HG03139 (cell line): ENCODE measurements around the gene GAK.

Source experiments
- ATAC-seq: cut with Tn5 transposase; IDR thresholded peaks from one replicate; pipeline ENCODE4 v1.9.1; 2021; ENCODE audit not compliant: unreplicated experiment

GAK gene

DNA sequence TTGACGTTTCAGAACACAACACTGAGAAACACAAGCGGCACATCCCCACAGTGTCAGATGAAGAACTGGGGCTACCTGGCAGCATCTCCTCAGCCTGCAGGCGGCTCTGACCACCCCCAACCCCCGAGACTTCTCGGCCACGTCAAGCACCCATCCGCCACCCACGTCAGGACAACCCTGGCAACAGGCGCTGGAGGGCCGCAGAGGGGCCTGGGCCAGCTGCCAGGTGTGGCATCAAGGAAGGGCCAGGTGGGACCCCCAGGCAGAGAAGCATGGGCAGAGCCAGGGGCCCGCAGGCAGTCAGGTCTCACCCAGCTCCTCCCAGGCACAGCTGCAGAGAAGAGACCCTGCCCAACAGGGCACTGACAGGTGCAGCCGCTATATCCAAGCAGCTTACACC is 22.3 kb downstream of the GAK start:
- ATAC-seq = no peak

- ATAC-seq = no peak
These were observed 23.0 kb downstream of the GAK start for GRCh38 chr4:909131-909571.

GRCh38 chr4:907691-908425 is 24.3 kb downstream of the GAK start:
- ATAC-seq = no peak

- ATAC-seq = no peak
These were observed 25.1 kb downstream of the GAK start for GRCh38 chr4:907103-907400.

DNA sequence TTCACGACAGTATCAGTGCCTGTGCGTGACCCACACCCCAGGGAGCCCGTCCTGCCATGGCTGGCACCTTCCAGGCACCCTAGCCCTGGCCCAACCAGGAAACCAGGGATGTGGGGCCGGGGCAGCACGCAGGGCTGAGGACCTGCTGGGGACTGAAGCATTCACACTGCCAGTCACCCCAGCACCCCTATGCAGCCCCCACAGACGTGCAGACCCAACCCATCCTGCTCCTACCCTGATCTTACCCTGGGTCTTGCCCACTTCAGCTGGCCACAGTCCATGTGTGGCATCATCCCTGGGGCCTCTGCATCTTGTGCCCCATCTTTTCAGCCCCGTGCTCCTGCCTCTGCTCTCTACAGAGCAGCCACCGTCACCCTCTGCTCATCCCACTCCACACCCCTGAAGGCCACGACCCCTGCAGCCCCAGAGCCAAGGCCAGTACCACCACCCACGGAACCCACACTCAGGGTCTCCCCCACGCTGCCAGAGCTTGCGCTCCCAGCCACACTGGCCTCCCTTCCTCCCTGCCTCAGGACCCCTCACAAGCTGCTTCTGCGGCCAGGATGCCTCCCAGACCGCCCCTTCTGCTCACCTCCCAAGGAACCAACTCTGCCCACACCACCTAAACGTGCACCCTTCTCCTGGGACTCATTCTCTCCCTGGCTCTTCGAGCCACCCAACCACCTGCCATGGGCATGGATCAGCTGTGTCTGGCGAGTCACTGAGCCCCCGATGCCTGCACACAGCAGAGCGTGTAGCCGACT is 25.6 kb downstream of the GAK start:
- ATAC-seq = no peak

- ATAC-seq = no peak
These were observed 26.4 kb downstream of the GAK start for GRCh38 chr4:905485-906338.

GRCh38 chr4:903066-904046 is 28.8 kb downstream of the GAK start:
- no peak for ATAC-seq

DNA sequence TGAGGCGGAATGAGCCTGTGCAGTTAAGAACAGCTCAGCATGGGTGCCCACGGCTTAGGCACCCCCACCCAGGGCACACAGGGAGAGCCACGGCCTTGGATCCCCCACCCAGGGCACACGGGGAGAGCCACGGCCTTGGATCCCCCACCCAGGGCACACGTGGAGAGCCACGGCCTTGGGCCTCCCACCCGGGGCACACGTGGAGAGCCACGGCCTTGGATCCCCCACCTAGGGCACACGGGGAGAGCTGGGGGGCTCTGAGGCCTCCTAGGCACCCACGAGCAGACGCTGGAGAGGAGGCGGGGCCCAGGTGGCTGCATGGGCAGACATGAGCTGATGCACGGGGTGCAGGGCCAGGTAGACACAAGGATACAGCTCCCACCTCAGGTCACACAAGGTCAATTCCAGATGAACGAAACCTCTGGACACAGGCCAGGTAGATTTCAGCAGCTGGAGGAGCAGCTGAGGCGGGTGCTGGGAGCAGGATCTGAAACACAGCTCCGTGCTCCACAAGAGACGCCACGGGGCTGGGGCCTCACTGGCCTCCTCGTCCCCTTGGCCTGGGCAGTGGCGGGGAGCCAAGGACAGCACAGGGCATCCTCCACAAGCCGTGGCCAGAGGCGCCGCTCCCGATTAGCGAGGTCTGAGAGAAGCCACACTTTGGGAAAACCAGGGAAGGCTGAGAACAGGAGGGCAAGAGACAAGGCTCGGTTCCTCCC is 30.8 kb downstream of the GAK start:
- no peak for ATAC-seq

GRCh38 chr4:900721-901120 is 31.4 kb downstream of the GAK start:
- ATAC-seq = no peak

DNA sequence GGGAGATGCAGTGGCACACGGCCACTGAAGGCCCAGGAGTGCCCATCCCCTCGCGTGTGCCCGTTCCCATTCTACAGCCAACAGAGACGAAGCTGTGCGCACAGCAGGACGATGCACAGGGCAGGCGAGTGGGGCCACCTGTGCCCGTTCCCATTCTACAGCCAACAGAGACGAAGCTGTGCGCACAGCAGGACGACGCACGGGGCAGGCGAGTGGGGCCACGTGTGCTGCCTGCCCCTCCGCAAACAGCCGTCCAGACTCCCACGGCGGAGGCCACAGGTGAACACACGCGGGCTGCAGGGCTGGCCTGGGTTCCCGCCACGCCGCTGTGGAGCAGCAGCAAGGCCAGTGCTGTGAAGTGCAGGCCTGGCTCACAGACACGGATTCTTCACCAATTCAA is 32.0 kb downstream of the GAK start:
- no peak for ATAC-seq

- ATAC-seq = no peak
These were observed 32.6 kb downstream of the GAK start for GRCh38 chr4:899556-899906.

DNA sequence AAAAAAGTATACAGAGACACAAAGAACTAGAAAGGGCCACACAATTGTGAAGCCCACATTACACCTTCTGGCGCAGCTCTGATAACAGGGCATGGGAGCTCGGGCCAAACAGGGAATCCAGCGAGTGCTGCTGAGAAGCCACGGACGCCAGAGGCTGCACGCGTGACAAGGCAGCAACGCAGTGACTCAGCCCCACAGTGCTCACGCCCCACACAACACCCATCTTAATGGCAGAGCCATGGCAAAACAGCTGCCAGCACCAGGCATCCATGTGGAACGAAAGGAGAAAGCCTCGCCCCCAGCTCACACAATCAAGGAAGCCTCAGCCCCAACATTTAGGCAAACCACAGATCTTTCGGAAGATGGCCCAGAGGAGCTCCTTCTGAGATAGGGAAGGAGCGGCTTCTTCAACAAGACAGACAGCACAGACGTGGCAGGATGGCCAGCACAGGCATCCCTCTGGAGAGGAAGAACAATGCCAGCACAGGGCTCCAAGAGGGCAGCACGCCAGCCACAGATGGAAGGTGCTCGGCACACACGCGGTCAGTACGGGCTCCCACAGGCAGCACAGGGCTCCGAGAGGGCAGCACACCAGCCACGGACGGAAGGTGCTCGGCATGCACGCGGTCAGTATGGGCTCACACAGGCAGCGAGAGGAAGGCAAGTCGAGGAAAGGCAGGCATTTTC is 33.1 kb downstream of the GAK start:
- ATAC-seq = no peak

DNA sequence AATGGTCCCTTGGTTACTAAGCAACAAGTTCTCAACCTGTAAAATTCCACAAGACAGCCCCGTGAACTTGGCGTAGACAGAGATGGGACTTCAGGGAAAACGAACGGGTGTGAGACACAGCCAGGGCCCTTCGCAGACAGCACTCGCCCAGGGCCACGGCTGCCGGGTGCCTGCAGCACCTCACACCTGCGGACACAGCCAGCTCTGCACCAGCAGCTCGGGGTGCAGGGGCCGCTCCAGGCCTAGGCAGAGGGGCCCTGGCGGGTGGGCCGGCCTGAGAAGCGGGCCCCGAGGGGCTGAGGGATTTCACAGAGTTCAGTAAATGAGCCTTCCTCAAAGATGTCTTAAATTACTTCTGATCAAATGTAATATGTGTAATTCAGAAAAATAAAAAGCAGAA is 34.0 kb downstream of the GAK start:
- no peak for ATAC-seq

GRCh38 chr4:896630-897029 is 35.5 kb downstream of the GAK start:
- ATAC-seq = no peak

- ATAC-seq = no peak
These were observed 35.9 kb downstream of the GAK start for GRCh38 chr4:896216-896615.

GRCh38 chr4:895596-895995 is 36.5 kb downstream of the GAK start:
- no peak for ATAC-seq

DNA sequence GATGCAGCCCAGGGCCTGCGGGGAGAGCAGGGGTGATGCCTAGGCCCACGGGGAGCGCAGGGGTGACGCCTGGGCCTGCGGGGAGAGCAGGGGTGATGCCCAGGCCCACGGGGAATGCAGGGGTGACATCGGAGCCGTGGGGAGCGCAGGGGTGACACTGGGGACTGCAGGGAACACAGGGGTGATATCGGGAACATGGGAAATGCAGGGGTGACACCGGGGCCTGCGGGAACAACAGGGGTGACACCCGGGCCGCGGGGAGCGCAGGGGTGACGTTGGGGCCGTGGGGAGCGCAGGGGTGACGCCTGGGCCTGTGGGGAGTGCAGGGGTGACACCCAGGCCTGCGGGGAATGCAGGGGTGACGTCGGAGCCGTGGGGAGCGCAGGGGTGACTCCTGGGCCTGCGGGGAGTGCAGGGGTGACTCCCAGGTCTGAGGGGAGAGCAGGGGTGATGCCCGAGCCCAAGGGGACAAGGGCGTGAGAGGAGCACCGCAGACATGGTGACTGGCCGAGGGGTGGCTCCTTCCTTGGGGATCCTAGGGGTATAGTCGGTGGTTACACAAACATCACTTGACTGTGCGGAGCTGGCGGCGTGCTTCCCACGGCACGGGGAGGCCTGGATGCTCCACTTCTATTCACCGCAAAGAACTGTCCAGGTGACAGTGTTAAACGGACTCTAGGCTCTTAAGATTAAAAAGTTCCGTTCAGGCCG is 38.0 kb downstream of the GAK start:
- no peak for ATAC-seq

DNA sequence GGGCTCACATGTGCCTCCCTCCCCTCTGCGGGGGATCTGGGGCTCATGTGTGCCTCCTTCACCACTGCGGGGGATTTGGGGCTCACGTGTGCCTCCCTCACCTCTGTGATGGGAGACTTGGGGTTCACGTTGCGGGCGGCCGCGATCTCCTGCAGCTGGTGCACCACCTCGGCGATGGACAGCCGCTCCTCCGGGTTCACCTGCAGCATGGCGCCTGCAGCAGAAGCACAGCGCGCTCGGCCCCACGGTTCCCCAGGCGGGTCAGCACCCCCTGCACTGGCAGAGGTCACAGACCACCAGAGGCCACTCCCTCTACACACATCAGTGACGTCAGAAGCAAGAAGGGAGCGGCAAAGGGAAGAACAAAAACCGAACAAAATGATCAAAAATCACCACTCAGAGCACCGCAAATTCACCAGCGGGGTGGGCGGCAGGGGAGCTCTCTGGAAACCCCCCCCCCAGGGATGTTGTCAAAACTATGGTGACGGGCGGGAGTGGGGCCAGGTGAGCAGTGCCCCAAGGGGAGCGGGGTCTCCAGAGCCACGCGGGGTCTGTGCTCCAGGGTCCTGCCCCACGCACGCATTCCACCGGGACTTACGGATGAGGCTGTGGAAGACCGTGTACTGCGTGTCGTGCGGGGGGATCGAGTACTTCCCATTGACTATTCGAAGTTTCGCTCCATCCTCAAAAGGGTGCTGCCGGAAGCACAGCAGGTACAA is 38.7 kb downstream of the GAK start:
- ATAC-seq = no peak
